ENCODE data around the gene ZNF329. TPM values are rescaled to one million over a fixed set of nuclear protein-coding genes. Genes with fewer than 3 reads are reported as not detected.

The ZNF329 gene
- total RNA-seq (2022; extraction: Qiagen RNA extraction): 2.7 to 3.5 TPM (median 3.2 TPM) in 5 replicates

GRCh38 chr19:58150328-58150921, at the start of gene ZNF329:
ZNF329 (minus strand) TSS chr19:58150789; CDS start chr19:58129503, 21,286 bp downstream.

DNA sequence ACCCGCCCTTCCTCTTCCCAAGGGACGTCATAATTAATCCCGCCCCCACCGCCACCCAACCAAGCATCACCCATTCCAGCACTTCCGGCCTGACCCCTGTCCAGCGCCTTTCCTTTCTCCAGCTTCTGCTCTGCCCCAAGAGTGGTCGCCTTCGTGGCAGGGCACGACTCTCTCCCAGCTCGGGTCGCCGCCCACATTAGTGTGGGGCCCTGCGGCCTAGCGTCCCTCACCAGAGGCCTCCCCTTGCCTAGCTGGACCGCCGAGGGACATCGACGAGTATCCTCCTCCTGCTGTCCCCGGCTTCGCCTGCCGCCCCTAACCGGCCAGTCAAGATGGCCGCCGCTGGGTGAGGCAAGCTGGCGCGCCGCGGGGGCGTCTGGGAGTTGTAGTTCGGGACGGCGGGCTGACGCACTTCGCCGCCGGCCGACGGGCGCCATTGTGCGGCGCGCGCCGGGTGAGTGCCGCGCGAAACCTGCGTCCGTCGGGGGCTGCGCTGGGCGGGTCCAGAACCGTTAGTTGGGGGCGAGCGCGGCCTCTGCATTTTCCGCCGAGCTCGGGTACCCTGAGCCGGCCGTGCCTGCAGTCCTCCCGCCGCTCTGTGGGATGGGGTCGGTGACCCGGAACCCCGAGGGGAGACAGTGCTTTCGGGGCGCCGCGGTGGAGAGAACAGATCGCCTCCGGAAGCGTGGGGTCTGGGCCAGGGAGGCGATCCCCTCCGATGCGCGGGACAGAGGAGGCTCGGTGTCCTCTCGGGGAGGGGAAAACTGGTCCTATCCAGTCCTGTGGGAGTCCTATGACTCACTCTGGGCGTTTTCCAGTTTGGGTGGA, 32.6 kb upstream of the ZNF329 start, which contains the start of gene ZNF274:
TSS of gene ZNF274 (plus strand) at position 73 of the 828 bp plus-strand sequence. CDS start 905 bp downstream, outside the sequence.

GRCh38 chr19:58097781-58098681, 52.6 kb downstream of the ZNF329 start, which contains the start of gene ZSCAN18:
ZSCAN18 (minus strand) TSS chr19:58098231; CDS start chr19:58090267, 7,964 bp downstream.

Other genes starting within 250 kb of the ZNF329 start
- gene ZNF417, start 234.2 kb downstream of the ZNF329 start, total RNA-seq (2022; extraction: Qiagen RNA extraction): 3.1 to 6.2 TPM (median 4.6 TPM) in 5 replicates
- gene ZNF418, start 215.4 kb downstream of the ZNF329 start, total RNA-seq (2022; extraction: Qiagen RNA extraction): 1.1 to 1.6 TPM (median 1.2 TPM) in 5 replicates
- 0.99 to 1.4 TPM (median 1.3 TPM) in 5 replicates for gene ZNF256, start 203.1 kb downstream of the ZNF329 start, total RNA-seq (2022; extraction: Qiagen RNA extraction)
- gene C19orf18, start 176.3 kb downstream of the ZNF329 start, total RNA-seq (2022; extraction: Qiagen RNA extraction): not detected in 5 replicates
- gene ZNF606, start 148.0 kb downstream of the ZNF329 start, total RNA-seq (2022; extraction: Qiagen RNA extraction): 1.3 to 3.8 TPM (median 2.3 TPM) in 5 replicates
- not detected in 5 replicates for gene ZSCAN1, start 116.8 kb downstream of the ZNF329 start, total RNA-seq (2022; extraction: Qiagen RNA extraction)
- not detected in 5 replicates for gene ZNF135, start 91.5 kb downstream of the ZNF329 start, total RNA-seq (2022; extraction: Qiagen RNA extraction)
- 1.3 to 3.6 TPM (median 2.2 TPM) in 5 replicates for gene ZSCAN18, start 52.6 kb downstream of the ZNF329 start, total RNA-seq (2022; extraction: Qiagen RNA extraction)
- gene ZNF274, start 32.3 kb upstream of the ZNF329 start, total RNA-seq (2022; extraction: Qiagen RNA extraction): 12.1 to 13.7 TPM (median 13.0 TPM) in 5 replicates
- 11.2 to 18.7 TPM (median 17.9 TPM) in 5 replicates for gene ZNF544, start 78.1 kb upstream of the ZNF329 start, total RNA-seq (2022; extraction: Qiagen RNA extraction)
- gene ZNF8, start 128.2 kb upstream of the ZNF329 start, total RNA-seq (2022; extraction: Qiagen RNA extraction): 1.2 to 1.5 TPM (median 1.3 TPM) in 5 replicates
- 89.6 to 105 TPM (median 92.7 TPM) in 5 replicates for gene ERVK3-1, start 154.6 kb upstream of the ZNF329 start, total RNA-seq (2022; extraction: Qiagen RNA extraction)
- 2.5 to 3.2 TPM (median 2.9 TPM) in 5 replicates for gene ZSCAN22, start 176.2 kb upstream of the ZNF329 start, total RNA-seq (2022; extraction: Qiagen RNA extraction)
- gene A1BG, start 202.7 kb upstream of the ZNF329 start, total RNA-seq (2022; extraction: Qiagen RNA extraction): 8.6 to 11.0 TPM (median 10.2 TPM) in 5 replicates
- 0.74 to 1.6 TPM (median 1.1 TPM) in 5 replicates for gene ZNF497, start 212.0 kb upstream of the ZNF329 start, total RNA-seq (2022; extraction: Qiagen RNA extraction)
- gene ZNF837, start 230.2 kb upstream of the ZNF329 start, total RNA-seq (2022; extraction: Qiagen RNA extraction): 0.86 to 1.5 TPM (median 1.2 TPM) in 5 replicates
- gene RPS5, start 236.5 kb upstream of the ZNF329 start, total RNA-seq (2022; extraction: Qiagen RNA extraction): 1,918 to 2,176 TPM (median 2,046 TPM) in 5 replicates
- 0.11 to 0.19 TPM (median 0.17 TPM) in 3 of 5 replicates, not detected in the others for gene RNF225, start 244.9 kb upstream of the ZNF329 start, total RNA-seq (2022; extraction: Qiagen RNA extraction)